Keratinocyte (primary cell): Measurements from ENCODE around the gene EGFLAM. TPM values are rescaled to one million over a fixed set of nuclear protein-coding genes. Genes with fewer than 3 reads are reported as not detected.

ENCODE experiments used
- DNase-seq: peaks from one replicate; pipeline ENCODE4 v3.0.0-alpha.2; 2011; ENCODE audit warnings: low read depth, missing footprints, low spot score
- FAIRE-seq: peaks from 2 replicates; lab custom pipeline; 2011; peaks lifted over from hg19 to GRCh38; lab: Jason Lieb, UNC
- H2AFZ ChIP-seq: 2 replicates; pipeline ENCODE4 v1.6.0; 2012; ENCODE audit warnings: low read length, control low read depth, inconsistent platforms; ENCODE audit not compliant: control insufficient read depth
- H3K27ac ChIP-seq: 2 replicates; pipeline ENCODE4 v1.5.1; 2011; ENCODE audit warnings: low read length; ENCODE audit not compliant: control insufficient read depth, insufficient read depth
- H3K27me3 ChIP-seq: 3 replicates; pipeline ENCODE4 v1.6.0; 2011; ENCODE audit warnings: low read length; ENCODE audit not compliant: control insufficient read depth, insufficient read depth; ENCODE audit errors: extremely low read depth
- H3K36me3 ChIP-seq, 2 experiments: 2 replicates in 1 of 2; 3 replicates in 1 of 2; pipeline ENCODE4 v1.5.1; 2011; ENCODE audit warnings: low read length in 2 of 2, mild to moderate bottlenecking in 1 of 2; ENCODE audit not compliant: control insufficient read depth in 2 of 2, insufficient read depth in 2 of 2; ENCODE audit errors: extremely low read depth in 1 of 2
- H3K4me1 ChIP-seq: 3 replicates; pipeline ENCODE4 v1.5.1; 2011; ENCODE audit warnings: low read length; ENCODE audit not compliant: control insufficient read depth, insufficient read depth; ENCODE audit errors: extremely low read depth
- H3K4me2 ChIP-seq: 3 replicates; pipeline ENCODE4 v1.6.0; 2011; ENCODE audit warnings: low read depth, low read length; ENCODE audit not compliant: control insufficient read depth, insufficient read depth; ENCODE audit errors: extremely low read depth
- H3K4me3 ChIP-seq, 3 experiments: fragments of 200-600 bp in 1 of 3; sonication (generic) in 1 of 3; 2 replicates in 2 of 3; 3 replicates in 1 of 3; pipeline ENCODE4 v1.5.1; 2011 to 2016; ENCODE audit warnings: low read length in 3 of 3, mild to moderate bottlenecking in 3 of 3, control low read depth in 2 of 3, inconsistent platforms in 1 of 3, low read depth in 1 of 3, mixed read lengths in 1 of 3, mixed run types in 1 of 3, moderate library complexity in 1 of 3; ENCODE audit not compliant: control insufficient read depth in 2 of 3, insufficient read depth in 2 of 3; ENCODE audit errors: extremely low read depth in 1 of 3
- H3K79me2 ChIP-seq: 2 replicates; pipeline ENCODE4 v1.6.0; 2012; ENCODE audit warnings: low read length; ENCODE audit not compliant: control insufficient read depth, insufficient read depth
- H3K9ac ChIP-seq: 3 replicates; pipeline ENCODE4 v1.6.0; 2011; ENCODE audit warnings: low read length; ENCODE audit not compliant: control insufficient read depth, insufficient read depth; ENCODE audit errors: extremely low read depth
- H3K9me1 ChIP-seq: 3 replicates; pipeline ENCODE4 v1.6.0; 2011; ENCODE audit warnings: low read length; ENCODE audit not compliant: control insufficient read depth, insufficient read depth; ENCODE audit errors: extremely low read depth
- H3K9me3 ChIP-seq: 2 replicates; pipeline ENCODE4 v1.5.1; 2012; ENCODE audit warnings: low read depth, low read length; ENCODE audit not compliant: control insufficient read depth
- H4K20me1 ChIP-seq: 3 replicates; pipeline ENCODE4 v1.6.0; 2011; ENCODE audit warnings: low read length; ENCODE audit not compliant: control insufficient read depth, insufficient read depth; ENCODE audit errors: extremely low read depth
- EZH2 ChIP-seq: IDR thresholded peaks from one replicate; pipeline ENCODE4 v1.6.1; 2012; ENCODE audit warnings: inconsistent platforms, mild to moderate bottlenecking, low read length, moderate library complexity
- dilution Hi-C: fragments of 300-500 bp; cut with MboI; formaldehyde crosslinking; loops from one replicate; pipeline ENCODE4 v1.7.0; 2020; ENCODE audit warnings: low sequenced_read_pairs; ENCODE audit not compliant: extremely low pct_ligation_motif_present
- polyA plus RNA-seq, 5 experiments: library from polyadenylated mRNA; depleted of rRNA in 3 of 5; stranded (reverse) in 3 of 5; stranded (forward) in 1 of 5; unstranded in 1 of 5; fragments of >200 nt; gene quantifications; 1 replicate in 1 of 5; 2 replicates in 3 of 5; 3 replicates in 1 of 5; pipeline versions ENCODE4 v1.2.1 to v1.2.3, GENCODE V29; 2011 to 2012; ENCODE audit warnings: missing spikeins in 2 of 5, low read depth in 1 of 5, low replicate concordance in 1 of 5
- TF ChIP-seq, protein P1 (sequence below), 3 experiments: IDR thresholded peaks in 1 of 3; conservative IDR thresholded peaks in 1 of 3; optimal IDR thresholded peaks in 1 of 3; 2 replicates in 2 of 3; 3 replicates in 1 of 3; pipeline versions ENCODE3 to v1.5.1; 2011; ENCODE audit warnings: low read length in 3 of 3, mild to moderate bottlenecking in 3 of 3, moderate library complexity in 2 of 3, control low read depth in 1 of 3, inconsistent platforms in 1 of 3; ENCODE audit not compliant: insufficient read depth in 2 of 3; ENCODE audit errors: extremely low read depth in 1 of 3

The EGFLAM gene
- polyA plus RNA-seq, 1 donor (not counting 4 experiments of a cell fraction or from before 2014, with no cell fraction given): not detected

DNA sequence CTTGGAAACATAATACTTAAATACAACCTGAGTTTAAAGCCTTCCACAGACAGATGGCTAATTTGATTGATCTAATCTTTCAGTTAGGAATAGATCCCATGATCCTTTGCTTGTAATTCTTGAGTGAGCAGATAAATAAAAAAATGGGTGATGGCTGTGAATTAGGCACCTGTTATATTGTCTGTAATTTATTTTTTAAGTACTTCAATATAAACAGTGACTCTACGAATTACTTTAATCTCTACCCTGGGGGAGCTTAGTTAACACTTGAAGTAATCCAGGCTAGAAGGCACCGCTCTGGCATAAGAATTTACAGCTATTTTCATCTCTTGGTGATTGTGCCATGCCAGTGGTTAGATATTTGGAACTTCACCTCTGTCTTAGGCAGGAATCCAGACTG is 9.0 kb downstream of the EGFLAM start:
- H3K4me1 ChIP-seq: no peaks in the 10 kb centered on the region
- TF ChIP-seq EZH2: no peak
- TF ChIP-seq, protein P1, sequence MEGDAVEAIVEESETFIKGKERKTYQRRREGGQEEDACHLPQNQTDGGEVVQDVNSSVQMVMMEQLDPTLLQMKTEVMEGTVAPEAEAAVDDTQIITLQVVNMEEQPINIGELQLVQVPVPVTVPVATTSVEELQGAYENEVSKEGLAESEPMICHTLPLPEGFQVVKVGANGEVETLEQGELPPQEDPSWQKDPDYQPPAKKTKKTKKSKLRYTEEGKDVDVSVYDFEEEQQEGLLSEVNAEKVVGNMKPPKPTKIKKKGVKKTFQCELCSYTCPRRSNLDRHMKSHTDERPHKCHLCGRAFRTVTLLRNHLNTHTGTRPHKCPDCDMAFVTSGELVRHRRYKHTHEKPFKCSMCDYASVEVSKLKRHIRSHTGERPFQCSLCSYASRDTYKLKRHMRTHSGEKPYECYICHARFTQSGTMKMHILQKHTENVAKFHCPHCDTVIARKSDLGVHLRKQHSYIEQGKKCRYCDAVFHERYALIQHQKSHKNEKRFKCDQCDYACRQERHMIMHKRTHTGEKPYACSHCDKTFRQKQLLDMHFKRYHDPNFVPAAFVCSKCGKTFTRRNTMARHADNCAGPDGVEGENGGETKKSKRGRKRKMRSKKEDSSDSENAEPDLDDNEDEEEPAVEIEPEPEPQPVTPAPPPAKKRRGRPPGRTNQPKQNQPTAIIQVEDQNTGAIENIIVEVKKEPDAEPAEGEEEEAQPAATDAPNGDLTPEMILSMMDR (optimal IDR thresholded peaks at IDR 0.05 in 1 of 3, IDR thresholded peaks at IDR 0.05 in 1 of 3, conservative IDR thresholded peaks at IDR 0.05 in 1 of 3; ENCODE audit: extremely low read depth in 1 of 3, insufficient read depth in 2 of 3, low read length in 3 of 3): no peak
- H3K4me2 ChIP-seq: no peak overlapping the region
- no peaks in the 10 kb centered on the region for H4K20me1 ChIP-seq
- no peak for FAIRE-seq
- no peaks in the 10 kb centered on the region for H3K9me3 ChIP-seq
- dilution Hi-C loops: no loop called here
- H3K79me2 ChIP-seq: no peaks in the 10 kb centered on the region
- no peaks in the 10 kb centered on the region for H3K36me3 ChIP-seq
- no peak overlapping the region for H3K9ac ChIP-seq
- no peak overlapping the region for H3K4me3 ChIP-seq
- no peak overlapping the region for H3K27ac ChIP-seq
- H2AFZ ChIP-seq: no peak overlapping the region
- no peak for DNase-seq
- H3K9me1 ChIP-seq: no peaks in the 10 kb centered on the region
- H3K27me3 ChIP-seq: peaks cover 10% of the 10 kb centered on the region

DNA sequence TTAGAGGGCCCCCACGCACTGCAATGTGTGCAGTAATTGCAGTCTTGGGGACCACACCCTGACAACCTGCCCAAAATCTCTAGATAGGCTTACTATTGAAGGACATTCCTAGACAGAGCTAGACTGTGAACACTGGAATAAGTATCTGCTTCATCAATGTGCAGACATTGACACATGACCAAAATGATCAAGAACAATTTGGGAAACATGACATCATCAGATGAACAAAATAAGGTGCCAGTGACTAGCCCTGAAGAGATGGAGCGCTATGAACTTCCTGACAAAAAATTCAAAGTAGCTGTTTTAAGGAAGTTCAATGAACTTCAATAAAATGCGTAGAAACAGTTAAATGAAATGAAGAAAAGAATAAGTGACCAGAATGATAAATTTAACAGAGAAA is 15.3 kb downstream of the EGFLAM start:
- no peaks in the 10 kb centered on the region for H3K79me2 ChIP-seq
- H3K9ac ChIP-seq: no peak overlapping the region
- FAIRE-seq: no peak
- no peak overlapping the region for H2AFZ ChIP-seq
- H3K27me3 ChIP-seq: no peaks in the 10 kb centered on the region
- H3K4me2 ChIP-seq: no peak overlapping the region
- H4K20me1 ChIP-seq: no peaks in the 10 kb centered on the region
- H3K36me3 ChIP-seq: no peaks in the 10 kb centered on the region
- H3K9me3 ChIP-seq: no peaks in the 10 kb centered on the region
- no peak for TF ChIP-seq EZH2
- TF ChIP-seq, protein P1 (optimal IDR thresholded peaks at IDR 0.05 in 1 of 3, IDR thresholded peaks at IDR 0.05 in 1 of 3, conservative IDR thresholded peaks at IDR 0.05 in 1 of 3; ENCODE audit: extremely low read depth in 1 of 3, insufficient read depth in 2 of 3, low read length in 3 of 3): no peak
- DNase-seq: no peak
- no peaks in the 10 kb centered on the region for H3K4me1 ChIP-seq
- dilution Hi-C loops: no loop called here
- no peaks in the 10 kb centered on the region for H3K9me1 ChIP-seq
- no peak overlapping the region for H3K27ac ChIP-seq
- H3K4me3 ChIP-seq: no peak overlapping the region
